Heart left ventricle (tissue), 16 donors: ENCODE measurements around the gene BAIAP2L1. TPM values are rescaled to one million over a fixed set of nuclear protein-coding genes. Genes with fewer than 3 reads are reported as not detected.
"Not testable (repeated sequence)": the region's sequence is repeated elsewhere in the genome, so short reads cannot be mapped to it uniquely, and the experiment has no call there.

Experiments used
- ATAC-seq, 4 donors: fragments of 200-7000 bp; cut with Tn5 transposase; one replicate each; pipeline ENCODE4 v1.9.1; 2020 to 2022; ENCODE audit warnings: moderate library complexity in 4 of 4, mild to moderate bottlenecking in 3 of 4, moderate number of reproducible peaks in 1 of 4
- DNase-seq, 5 donors: peaks; one replicate each; pipeline ENCODE4 v3.0.0-alpha.2; 2020
- H3K27ac ChIP-seq, 12 donors: fragments of 200-600 bp; sonication (generic) in 4 of 12; one replicate each; pipeline versions ENCODE4 v1.5.0 to v1.8.0; 2016 to 2022; ENCODE audit warnings: mild to moderate bottlenecking in 2 of 12
- H3K27me3 ChIP-seq, 9 donors: fragments of 200-600 bp; sonication (generic) in 2 of 9; one replicate each; pipeline versions ENCODE4 v1.5.1 to v1.8.0; 2016 to 2022; ENCODE audit warnings: mild to moderate bottlenecking in 3 of 9
- H3K36me3 ChIP-seq, 9 donors: fragments of 200-600 bp; sonication (generic) in 2 of 9; one replicate each; pipeline versions ENCODE4 v1.5.0 to v1.8.0; 2018 to 2022; ENCODE audit warnings: mild to moderate bottlenecking in 2 of 9
- H3K4me1 ChIP-seq, 12 donors: fragments of 200-600 bp; sonication (generic) in 4 of 12; one replicate each; pipeline versions ENCODE4 v1.5.0 to v1.8.0; 2016 to 2022; ENCODE audit warnings: mild to moderate bottlenecking in 3 of 12
- H3K4me3 ChIP-seq, 12 donors: fragments of 200-600 bp; sonication (generic) in 4 of 12; one replicate each; pipeline versions ENCODE4 v1.5.0 to v1.8.0; 2017 to 2022; ENCODE audit warnings: mild to moderate bottlenecking in 9 of 12, moderate library complexity in 4 of 12
- H3K9me3 ChIP-seq, 12 donors: fragments of 200-600 bp; sonication (generic) in 4 of 12; one replicate each; pipeline versions ENCODE4 v1.5.0 to v1.8.0; 2016 to 2022; ENCODE audit warnings: mild to moderate bottlenecking in 1 of 12
- CTCF ChIP-seq, 12 donors: fragments of 200-600 bp; sonication (generic) in 4 of 12; IDR thresholded peaks; one replicate each; pipeline versions ENCODE4 v1.5.0 to v1.8.0; 2018 to 2022; ENCODE audit warnings: antibody characterized with exemption in 12 of 12, mild to moderate bottlenecking in 5 of 12
- POLR2A ChIP-seq, 2 donors: fragments of 450-650 bp; IDR thresholded peaks; one replicate each; pipeline ENCODE4 v1.6.1; 2017; ENCODE audit warnings: antibody characterized with exemption in 2 of 2, mild to moderate bottlenecking in 2 of 2, moderate library complexity in 2 of 2
- WGBS, 4 donors: extraction: QIAGEN DNeasy Blood & Tissue Kit in 2 of 4; methylation state at CpG; one replicate each; pipeline versions ENCODE4 v1.1.5 to v1.1.7; 2013 to 2018; 5-methylcytosine and 5-hydroxymethylcytosine counted together
- intact Hi-C, 10 donors: fragments of 100-400 bp; cut with DNase I; formaldehyde crosslinking; loops; one replicate each; pipeline versions ENCODE4 v1.11.1 to v1.14.2; 2022
- polyA plus RNA-seq, 2 donors: library from polyadenylated mRNA; stranded (reverse); fragments of 200-250 nt; gene quantifications; one replicate each; pipeline ENCODE4 v1.2.3, GENCODE V29; 2013
- total RNA-seq, 9 donors: library from RNA; depleted of rRNA in 2 of 9; stranded (reverse); fragments of >200 nt in 2 of 9; fragmentation: NEBNext Ultra II Directional in 3 of 9; extraction: Animal tissue kit (Norgen Biotek cat#: 25700) in 3 of 9; gene quantifications; one replicate each; pipeline versions ENCODE4 v1.1.0 to v1.2.4, GENCODE V29; 2016 to 2023
- donor health status: ischemic (EF 13 %, LVEDD 7.1; RV severe dilation, severe dysfunction).
- donor health status: healthy with polysubstance abuse.
- donor health status: DM: no; HTN: yes; CAD: no.
- donor health status: DM: no; HTN: no; CAD: no.
- donor health status: ischemic (EF 25% LVEDD 6.9; RV normal size, moderate dysfunction).
- donor health status: ischemic (EF 25% LVEDD 5.7; RV mildly dilated, moderate dysfunction).
- donor health status: healthy.
- donor health status: DM: yes; HTN: yes; CAD: no.
- donor health status: ischemic (EF 35%, LVEDD 5.7; RV mildly dilated, moderate dysfunction).
- donor health status: nonischemic (EF 11% LVEDD 7.7; RV severe dilation, severe dysfunction).
- donor health status: DM: yes; HTN: yes; CAD: no.
- donor health status: PGD.
- donor health status: ischemic (EF 29% LVEDD 5.4; RV normal size, mild dysfunction).
- donor health status: nonischemic (EF 23%, LVEDD 6.1; RV moderate dilation, normal function).

BAIAP2L1 gene
- total and polyA plus RNA-seq, 11 donors, result 0.64 to 2.7 (median 2.1) TPM

- TF ChIP-seq CTCF (IDR thresholded peaks at IDR 0.05), result no peak
- no peak for TF ChIP-seq POLR2A (IDR thresholded peaks at IDR 0.05)
- H3K36me3 ChIP-seq, result peaks cover 0 to 10% (median 0%) of the 10 kb centered on the region in 9 donors
- no peaks in the 10 kb centered on the region for H3K9me3 ChIP-seq
- H3K27ac ChIP-seq, result no peak overlapping the region
- intact Hi-C loops, result no loop called here
- peaks cover 0 to 5% (median 0%) of the 10 kb centered on the region in 12 donors for H3K4me1 ChIP-seq
- peaks cover 0 to 7% (median 0%) of the 10 kb centered on the region in 9 donors for H3K27me3 ChIP-seq
- DNase-seq, result no peak
- WGBS, 4 donors, result 95 to 96% (median 96%) methylated on average over 14 of the region's 14 CpGs
- no peak for ATAC-seq
- no peak overlapping the region for H3K4me3 ChIP-seq
Observed at GRCh38 chr7:98317366-98318040, 83.4 kb downstream of the BAIAP2L1 start.

GRCh38 chr7:98315994-98316527 is 84.8 kb downstream of the BAIAP2L1 start:
- intact Hi-C loops, ATAC-seq, H3K36me3 ChIP-seq, H3K4me3 ChIP-seq, H3K27ac ChIP-seq, DNase-seq, H3K9me3 ChIP-seq, H3K4me1 ChIP-seq, H3K27me3 ChIP-seq: not testable (repeated sequence)
- 95 to 100% (median 96%) methylated on average over 4 of the region's 4 CpGs for WGBS, 4 donors

- Histone ChIP-seq H3K27me3 (no peaks in the 10 kb centered on the region), H3K4me1 (no peaks in the 10 kb centered on the region), H3K27ac (no peak overlapping the region), H3K4me3 (no peak overlapping the region), H3K36me3 (peaks cover 0 to 10% (median 0%) of the 10 kb centered on the region in 9 donors), H3K9me3 (no peaks in the 10 kb centered on the region)
- DNase-seq (no peak), ATAC-seq (no peak)
- 80 to 94% (median 88%) methylated on average over 13 of the region's 13 CpGs for WGBS, 4 donors
- intact Hi-C loops, result no loop called here
- TF ChIP-seq POLR2A (IDR thresholded peaks at IDR 0.05) (no peak), CTCF (IDR thresholded peaks at IDR 0.05) (no peak)
Observed at GRCh38 chr7:98315318-98315993, 85.4 kb downstream of the BAIAP2L1 start.

GRCh38 chr7:98314469-98314868 is 86.4 kb downstream of the BAIAP2L1 start:
- Histone ChIP-seq H3K9me3 (no peaks in the 10 kb centered on the region), H3K4me3 (no peak overlapping the region), H3K27me3 (no peaks in the 10 kb centered on the region), H3K36me3 (peaks cover 0 to 10% (median 0%) of the 10 kb centered on the region in 9 donors), H3K27ac (no peak overlapping the region), H3K4me1 (no peaks in the 10 kb centered on the region)
- 94 to 96% (median 94%) methylated on average over 11 of the region's 11 CpGs for WGBS, 4 donors
- TF ChIP-seq CTCF (IDR thresholded peaks at IDR 0.05) (no peak), POLR2A (IDR thresholded peaks at IDR 0.05) (no peak)
- intact Hi-C loops, result no loop called here
- DNase-seq, result no peak
- no peak for ATAC-seq
